GM18870 (cell line): ENCODE measurements around the gene DAZAP1.
A peak's percentile ranks its signal among the peaks of the same experiment; 100 is the strongest.

Source experiments
- ATAC-seq: cut with Tn5 transposase; IDR thresholded peaks from one replicate; pipeline ENCODE4 v1.9.1; 2021; ENCODE audit warnings: moderate library complexity; ENCODE audit not compliant: unreplicated experiment

DAZAP1 gene

GRCh38 chr19:1377176-1377964 is 30.0 kb upstream of the DAZAP1 start:
- no peak for ATAC-seq

- ATAC-seq, result no peak
Observed at GRCh38 chr19:1377965-1378785, 29.2 kb upstream of the DAZAP1 start.

GRCh38 chr19:1379126-1379905 is 28.1 kb upstream of the DAZAP1 start:
- ATAC-seq, result no peak

GRCh38 chr19:1379961-1380489 is 27.4 kb upstream of the DAZAP1 start:
- no peak for ATAC-seq

GRCh38 chr19:1382250-1382649 is 25.1 kb upstream of the DAZAP1 start:
- no peak for ATAC-seq

- no peak for ATAC-seq
Observed at GRCh38 chr19:1383017-1383311, 24.4 kb upstream of the DAZAP1 start.

- ATAC-seq, result peak; percentile 65
Observed at GRCh38 chr19:1383312-1384084, 23.9 kb upstream of the DAZAP1 start, which contains the start of gene NDUFS7. TSS of gene NDUFS7 (plus strand) at chr19:1383907. CDS start at chr19:1383927, 20 bp downstream.

- ATAC-seq, result no peak
Observed at GRCh38 chr19:1384085-1384462, 23.3 kb upstream of the DAZAP1 start.

- ATAC-seq, result no peak
Observed at GRCh38 chr19:1384478-1385110, 22.8 kb upstream of the DAZAP1 start.

- ATAC-seq, result no peak
Observed at GRCh38 chr19:1385816-1386215, 21.6 kb upstream of the DAZAP1 start.

- ATAC-seq, result no peak
Observed at GRCh38 chr19:1386945-1387683, 20.3 kb upstream of the DAZAP1 start.

GRCh38 chr19:1387684-1388636 is 19.4 kb upstream of the DAZAP1 start:
- ATAC-seq, result no peak

- no peak for ATAC-seq
Observed at GRCh38 chr19:1388637-1389026, 18.8 kb upstream of the DAZAP1 start.

- no peak for ATAC-seq
Observed at GRCh38 chr19:1389033-1389940, 18.1 kb upstream of the DAZAP1 start.

- no peak for ATAC-seq
Observed at GRCh38 chr19:1390890-1391423, 16.4 kb upstream of the DAZAP1 start.

GRCh38 chr19:1392407-1392806 is 15.0 kb upstream of the DAZAP1 start:
- ATAC-seq, result no peak

GRCh38 chr19:1392939-1393530 is 14.4 kb upstream of the DAZAP1 start:
- no peak for ATAC-seq
